RPMI7951 (cell line): ENCODE measurements around the gene LARGE1. TPM values are rescaled to one million over a fixed set of nuclear protein-coding genes. Genes with fewer than 3 reads are reported as not detected.
"Not testable (repeated sequence)": the region's sequence is repeated elsewhere in the genome, so short reads cannot be mapped to it uniquely, and the experiment has no call there.

ENCODE experiments used
- DNase-seq: peaks from one replicate; pipeline ENCODE4 v3.0.0-alpha.2; 2012; ENCODE audit warnings: low read depth
- total RNA-seq: library from RNA; depleted of rRNA; stranded (reverse); fragments of >200 nt; shearing (Covaris generic); gene quantifications from 2 replicates; pipeline ENCODE4 v1.2.3, GENCODE V29; 2014

The LARGE1 gene
- total RNA-seq, 1 experiment from 2014 or later: 3.0 TPM

DNA sequence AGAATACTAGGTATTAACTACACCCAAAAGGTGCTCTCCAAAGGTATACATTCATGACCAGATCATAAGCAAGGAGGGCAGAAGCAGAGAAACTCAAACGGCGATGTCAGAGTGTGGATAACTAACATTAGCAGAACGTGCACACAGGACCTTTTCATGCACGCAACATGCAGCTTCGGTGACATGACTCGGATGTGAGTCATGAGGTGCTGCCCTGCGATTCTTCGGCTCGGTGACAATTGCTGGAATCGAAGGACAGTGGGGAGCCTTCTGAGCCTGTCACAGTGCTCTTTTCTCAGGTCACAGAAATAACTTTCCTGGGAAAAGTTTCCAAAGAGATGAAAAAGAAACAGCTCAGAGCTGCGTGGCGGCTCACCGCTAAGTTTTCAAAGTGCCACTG is 443.6 kb downstream of the LARGE1 start:
- DNase-seq: peak; percentile 59

GRCh38 chr22:33476206-33476605 is 444.1 kb downstream of the LARGE1 start:
- DNase-seq: peak; percentile 7

DNA sequence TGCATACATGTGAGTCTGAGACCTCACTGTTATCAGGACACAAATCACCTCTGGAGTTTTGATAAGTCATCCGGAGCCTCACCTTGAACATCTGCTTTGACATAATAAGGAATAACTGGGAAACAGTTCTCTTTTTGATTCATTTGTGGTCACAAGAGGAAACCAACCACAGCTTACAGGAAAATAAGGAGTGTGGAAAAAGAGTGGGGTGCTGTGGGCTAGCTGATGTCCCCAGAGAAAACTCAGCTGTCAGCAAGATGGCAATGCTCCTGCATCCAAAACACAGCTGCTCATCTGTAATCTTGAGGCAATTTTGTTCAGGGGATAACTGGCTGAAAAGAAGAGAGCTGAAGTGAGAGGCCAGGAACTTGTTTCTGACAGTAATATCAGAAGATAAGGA is 445.7 kb downstream of the LARGE1 start:
- DNase-seq: no peak

- DNase-seq: no peak
Observed at GRCh38 chr22:33472462-33473344, 447.6 kb downstream of the LARGE1 start.

GRCh38 chr22:33470456-33470855 is 449.8 kb downstream of the LARGE1 start:
- no peak for DNase-seq

GRCh38 chr22:33467620-33468095 is 452.6 kb downstream of the LARGE1 start:
- no peak for DNase-seq

- no peak for DNase-seq
Observed at GRCh38 chr22:33467080-33467479, 453.2 kb downstream of the LARGE1 start.

- no peak for DNase-seq
Observed at GRCh38 chr22:33465554-33465953, 454.7 kb downstream of the LARGE1 start.

DNA sequence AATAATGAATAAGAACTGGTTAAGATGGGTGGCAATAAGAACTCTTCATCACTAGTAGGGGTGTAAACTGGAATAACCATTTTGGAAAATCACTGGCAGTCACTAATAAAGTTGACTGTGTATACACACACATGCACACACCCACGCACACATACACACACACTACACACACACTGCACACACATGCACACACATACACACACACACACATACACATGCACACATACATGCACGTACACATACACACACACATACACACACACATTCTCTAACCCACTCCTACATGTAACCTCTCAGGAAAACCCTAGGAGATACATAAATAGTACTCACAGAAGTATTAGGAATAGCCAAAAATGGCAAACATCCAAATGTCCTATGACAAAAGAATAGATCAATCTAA is 455.6 kb downstream of the LARGE1 start:
- no peak for DNase-seq

DNA sequence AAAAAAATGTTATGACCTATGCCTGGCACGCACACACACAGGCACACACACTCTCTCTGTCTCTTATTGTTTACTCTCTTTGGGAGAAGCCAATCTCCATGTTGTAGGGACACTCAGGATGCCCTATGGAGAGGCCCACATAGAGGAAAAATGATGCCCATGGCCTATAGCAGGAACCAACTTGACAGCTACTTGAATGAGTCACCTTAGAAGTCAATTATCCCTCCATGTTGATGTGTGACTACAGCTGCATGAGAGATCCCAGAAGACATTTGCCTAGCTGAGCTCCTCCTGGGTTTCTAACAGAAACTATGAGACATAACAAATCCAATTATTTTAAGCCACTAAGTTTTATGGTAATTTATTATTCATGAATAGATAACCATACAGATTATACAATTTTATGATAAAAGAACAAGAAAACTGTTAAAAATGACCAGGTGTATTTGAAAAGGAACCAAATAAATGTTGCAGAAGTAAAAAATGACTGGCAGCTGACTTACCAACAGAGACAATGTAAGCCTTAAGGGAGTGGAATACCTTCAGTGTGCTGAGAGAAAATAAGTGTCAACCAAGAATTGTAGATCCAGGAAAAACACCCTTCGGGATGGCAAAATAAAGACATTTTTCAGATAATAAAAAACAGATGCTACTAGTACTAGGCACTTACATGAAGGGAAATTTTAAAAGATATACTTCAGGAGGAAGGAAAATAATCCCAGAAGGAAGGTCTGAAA is 458.4 kb downstream of the LARGE1 start:
- no peak for DNase-seq

DNA sequence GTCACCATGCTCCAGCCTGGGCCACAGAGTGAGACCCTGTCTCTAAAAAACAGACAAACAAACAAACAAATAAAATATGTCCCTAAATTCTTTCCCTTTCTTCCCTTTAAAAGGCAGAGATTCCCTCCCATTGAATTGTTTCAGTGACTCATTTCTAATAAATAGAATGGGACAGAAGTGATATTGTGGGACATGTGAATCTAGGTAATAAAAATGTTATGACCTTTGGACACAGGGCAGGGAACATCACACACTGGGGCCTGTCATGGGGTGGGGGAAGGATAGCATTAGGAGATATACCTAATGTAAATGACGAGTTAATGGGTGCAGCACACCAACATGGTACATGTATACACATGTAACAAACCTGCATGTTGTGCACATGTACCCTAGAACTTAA is 459.0 kb downstream of the LARGE1 start:
- DNase-seq: not testable (repeated sequence)

GRCh38 chr22:33459137-33459536 is 461.1 kb downstream of the LARGE1 start:
- DNase-seq: no peak

DNA sequence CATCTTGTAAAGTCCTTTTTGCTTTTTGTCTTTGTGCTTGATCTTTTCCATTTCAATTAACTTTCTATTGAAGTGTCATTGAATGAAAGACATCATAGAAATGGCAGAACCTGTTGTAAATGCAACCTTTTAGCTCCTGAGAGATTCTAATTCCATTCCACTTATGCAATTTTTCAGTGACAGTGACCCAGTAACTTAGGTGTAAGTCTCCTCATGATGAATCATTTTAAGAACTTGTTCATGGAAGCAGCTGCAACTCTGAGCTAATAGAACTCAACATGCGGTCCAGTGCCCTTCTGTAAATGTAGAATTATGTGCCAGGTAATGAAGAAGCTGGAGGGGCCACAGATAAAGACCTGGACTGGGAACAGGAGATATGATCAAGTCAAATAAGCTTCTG is 463.8 kb downstream of the LARGE1 start:
- no peak for DNase-seq

DNA sequence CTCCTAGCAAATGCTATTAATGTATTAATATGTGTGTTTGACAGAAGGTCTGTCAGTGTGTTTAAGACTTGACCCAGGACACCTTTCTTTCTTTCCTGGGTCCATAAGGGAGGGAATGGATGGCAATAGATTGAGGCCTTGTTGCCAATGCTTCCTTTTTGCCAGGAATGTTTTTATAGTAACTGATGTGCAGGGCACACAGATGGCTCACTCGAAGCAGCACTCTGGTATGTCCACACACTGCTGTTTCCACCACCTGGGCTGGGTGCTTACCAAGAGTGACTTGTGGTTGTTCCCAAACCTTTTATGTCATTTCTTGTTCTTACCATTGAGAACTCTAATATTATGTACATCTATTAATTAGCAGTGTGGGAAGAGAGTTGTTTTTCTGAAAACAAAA is 465.2 kb downstream of the LARGE1 start:
- no peak for DNase-seq

DNA sequence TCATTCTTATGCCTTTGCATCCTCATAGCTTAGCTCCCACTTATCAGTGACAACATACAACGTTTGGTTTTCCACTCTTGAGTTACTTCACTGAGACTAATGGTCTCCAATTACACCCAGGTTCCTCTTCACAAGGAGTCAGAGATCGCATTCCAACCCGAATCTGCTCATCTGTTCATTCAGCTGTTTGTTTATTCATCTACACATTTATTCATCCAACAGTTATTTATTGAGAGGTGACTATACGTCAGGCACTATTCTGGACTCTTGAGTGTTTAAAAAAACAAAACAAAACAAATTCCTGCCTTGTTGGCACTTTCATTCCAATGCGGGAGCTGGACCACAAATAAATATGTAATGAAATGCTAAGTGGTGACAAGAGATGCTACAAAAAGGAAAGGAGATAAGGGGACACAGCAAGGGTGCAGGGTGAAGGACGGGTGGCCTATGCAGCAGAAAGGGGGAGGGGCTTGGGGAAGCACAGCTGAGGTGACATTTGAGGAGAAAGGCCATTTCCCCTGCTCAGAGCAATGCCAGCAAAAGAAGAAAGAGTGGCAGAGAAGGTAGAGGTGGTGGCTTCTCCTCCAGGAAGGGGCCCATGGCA is 468.3 kb downstream of the LARGE1 start:
- DNase-seq: no peak

GRCh38 chr22:33450756-33451155 is 469.5 kb downstream of the LARGE1 start:
- DNase-seq: no peak

DNA sequence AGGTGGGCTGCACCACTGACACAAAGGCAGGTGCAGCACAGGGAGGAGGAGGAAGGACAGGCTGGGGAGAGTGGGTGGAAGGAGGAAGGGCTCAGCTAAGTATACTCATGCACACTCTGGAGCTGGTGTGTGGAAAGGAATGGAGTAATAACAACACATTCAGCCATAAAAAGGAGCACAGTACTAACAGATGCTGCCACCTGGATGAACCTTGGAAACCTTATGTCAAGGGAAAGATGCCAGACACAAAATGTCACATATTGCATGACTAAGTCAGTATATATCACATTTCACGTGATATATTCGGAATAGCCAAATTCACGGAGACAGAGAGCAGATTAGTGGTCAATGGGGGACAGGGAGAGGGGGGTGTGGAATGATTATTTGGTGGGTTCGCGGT is 472.5 kb downstream of the LARGE1 start:
- no peak for DNase-seq

DNA sequence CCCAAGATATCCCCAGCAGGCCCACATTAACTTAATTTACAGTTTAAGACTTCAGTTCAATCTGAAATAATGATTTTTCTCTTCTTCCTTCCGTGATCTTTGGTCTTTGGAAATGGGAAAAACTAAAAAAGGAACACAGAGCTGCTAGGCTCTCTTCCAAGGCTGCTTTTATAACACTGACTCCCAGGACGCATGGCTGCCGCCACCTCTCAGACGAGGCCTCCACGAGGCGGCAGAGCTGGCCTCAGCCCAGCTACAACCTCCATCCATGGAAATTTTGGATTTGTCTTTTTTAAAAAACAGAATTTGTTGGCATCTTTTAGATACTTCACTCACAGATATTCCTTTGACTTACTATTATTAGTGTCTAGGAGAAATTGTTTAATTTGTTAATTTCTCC is 476.6 kb downstream of the LARGE1 start:
- no peak for DNase-seq

DNA sequence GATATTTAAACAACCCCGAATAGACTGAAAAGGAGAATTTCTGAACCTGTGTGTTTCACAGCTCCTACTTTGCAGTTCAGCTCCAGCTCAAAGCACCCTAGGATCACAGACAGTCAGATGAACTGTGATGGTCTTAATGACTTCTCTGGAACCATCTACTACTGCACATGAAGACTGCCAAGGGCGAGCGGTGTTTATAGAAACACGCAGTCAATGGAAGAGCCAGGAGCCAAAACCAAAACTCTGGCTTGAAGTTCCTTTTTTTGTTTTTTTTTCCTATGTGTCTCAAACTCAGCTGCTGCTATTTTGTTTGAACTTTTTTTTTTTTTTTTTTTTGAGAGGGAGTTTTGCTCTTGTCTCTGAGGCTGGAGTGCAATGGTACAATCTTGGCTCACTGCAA is 479.5 kb downstream of the LARGE1 start:
- no peak for DNase-seq

DNA sequence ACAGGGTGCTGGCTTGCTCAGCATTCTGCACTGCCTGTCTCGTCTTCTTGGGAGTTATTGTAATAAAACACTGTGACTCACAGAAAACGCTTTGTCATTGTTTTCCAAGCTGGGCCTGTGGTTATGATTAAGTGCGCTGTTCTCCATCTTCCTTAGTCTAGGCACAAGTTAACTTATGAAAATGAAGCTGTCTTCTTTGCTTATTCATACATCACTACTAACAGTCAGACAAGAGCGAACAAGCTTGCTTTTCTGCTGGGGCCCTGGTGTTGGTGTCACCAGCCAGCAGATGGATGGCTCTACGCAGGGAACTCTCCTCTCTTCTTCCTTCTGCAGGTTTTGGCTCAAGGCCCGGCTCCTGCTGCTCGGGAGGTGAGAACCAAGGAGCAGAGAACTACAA is 482.0 kb downstream of the LARGE1 start:
- peak; percentile 67 for DNase-seq

DNA sequence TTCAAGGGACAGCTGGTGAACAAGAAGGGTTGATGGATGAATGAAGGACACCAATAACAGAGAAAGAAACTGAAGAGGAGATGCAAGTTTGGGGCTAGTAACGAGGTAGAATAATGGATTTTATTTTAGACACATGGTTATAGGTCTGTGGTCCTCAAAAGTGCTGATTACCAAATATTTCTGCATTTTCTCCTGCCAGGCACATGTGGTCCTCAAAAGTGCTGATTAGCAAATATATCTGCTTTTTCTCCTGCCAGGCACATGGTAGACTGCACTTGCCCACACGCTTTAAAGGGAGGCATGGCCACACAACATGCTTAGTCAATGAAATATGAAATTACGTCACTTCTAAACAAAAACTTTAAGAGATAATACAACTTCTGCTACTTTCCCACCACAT is 489.0 kb downstream of the LARGE1 start:
- no peak for DNase-seq

DNA sequence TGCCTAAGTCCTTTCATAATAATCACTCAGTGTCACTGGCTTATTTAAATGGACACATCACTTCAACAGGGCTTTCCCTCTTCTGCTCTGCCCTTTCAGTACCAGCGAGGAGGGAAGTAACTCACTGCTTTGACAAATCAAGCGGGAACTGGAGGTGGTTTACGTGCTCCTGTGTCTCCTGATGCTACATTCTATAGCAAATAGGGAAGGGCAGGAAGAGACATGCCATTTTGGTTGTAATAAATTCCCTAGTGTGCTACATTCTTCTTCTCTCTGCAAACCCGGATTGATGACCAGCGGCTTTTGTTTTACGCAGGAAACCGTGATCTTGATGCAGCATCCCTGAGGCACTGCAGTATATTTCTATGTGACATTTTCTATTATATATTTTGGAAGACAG is 491.0 kb downstream of the LARGE1 start:
- no peak for DNase-seq

DNA sequence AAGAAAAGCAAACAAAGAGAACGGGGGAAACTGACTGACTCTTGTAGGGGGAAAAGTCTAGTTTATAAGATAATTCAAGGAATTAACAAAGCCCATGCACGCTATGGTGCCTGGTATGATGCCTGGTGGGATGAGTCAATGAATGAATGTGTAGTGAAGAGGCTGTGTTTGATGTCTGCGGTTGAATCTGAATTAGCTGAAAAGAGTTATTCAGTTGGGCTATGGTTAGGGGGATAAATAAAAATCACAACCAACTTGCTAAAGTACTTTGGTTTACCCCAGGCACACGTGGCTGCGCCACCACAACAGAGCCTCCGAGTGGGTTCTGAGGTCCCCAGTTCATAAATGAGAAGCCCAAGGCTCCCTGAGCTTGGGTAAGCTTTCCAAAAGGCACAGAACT is 492.8 kb downstream of the LARGE1 start:
- DNase-seq: peak; percentile 48
